Body of pancreas (tissue), 4 donors: ENCODE results near the gene USP5. TPM values are rescaled to one million over a fixed set of nuclear protein-coding genes. Genes with fewer than 3 reads are reported as not detected.

Source experiments
- ATAC-seq: fragments of 150-250 bp; one replicate; pipeline ENCODE4 v1.9.1; 2016
- DNase-seq, 4 donors: peaks; one replicate each; pipeline ENCODE4 v3.0.0-alpha.2; 2019
- H3K27ac ChIP-seq, 4 donors: fragments of 200-600 bp; sonication (generic); 1 replicate in 3 of 4; 2 replicates in 1 of 4; pipeline versions ENCODE4 v1.5.1 to v1.6.1; 2016 to 2019; ENCODE audit warnings: mild to moderate bottlenecking in 1 of 4, mixed read lengths in 1 of 4, moderate library complexity in 1 of 4
- H3K27me3 ChIP-seq, 2 donors: fragments of 200-600 bp; sonication (generic); one replicate each; pipeline ENCODE4 v1.6.0; 2016; ENCODE audit warnings: mild to moderate bottlenecking in 1 of 2
- H3K36me3 ChIP-seq, 2 donors: fragments of 200-600 bp; sonication (generic); replicated peaks in 1 of 2; 2 replicates each; pipeline ENCODE4 v1.5.1; 2016; ENCODE audit warnings: low read depth in 2 of 2; ENCODE audit not compliant: insufficient read depth in 1 of 2
- H3K4me1 ChIP-seq: fragments of 200-600 bp; sonication (generic); one replicate; pipeline ENCODE4 v1.6.0; 2016
- H3K4me3 ChIP-seq, 2 donors: fragments of 200-600 bp; sonication (generic); 1 replicate in 1 of 2; 2 replicates in 1 of 2; pipeline ENCODE4 v1.5.1; 2016 to 2019
- H3K9me3 ChIP-seq, 3 donors: fragments of 200-600 bp; sonication (generic); 1 replicate in 2 of 3; 2 replicates in 1 of 3; pipeline ENCODE4 v1.5.1; 2016
- CTCF ChIP-seq, 7 experiments: fragments of 450-650 bp in 4 of 7; fragments of 200-600 bp in 3 of 7; sonication (generic) in 3 of 7; IDR thresholded peaks; one replicate each; pipeline ENCODE4 v1.5.1; 2016 to 2019; ENCODE audit warnings: antibody characterized with exemption in 7 of 7
- POLR2A ChIP-seq, 3 donors: fragments of 450-650 bp; IDR thresholded peaks; one replicate each; pipeline ENCODE4 v1.6.1; 2016; ENCODE audit warnings: antibody characterized with exemption in 3 of 3, mild to moderate bottlenecking in 2 of 3
- WGBS, 2 donors: methylation state at CpG; one replicate each; pipeline ENCODE4 v1.1.5; 2017; 5-methylcytosine and 5-hydroxymethylcytosine counted together
- intact Hi-C: fragments of 100-400 bp; cut with DNase I; formaldehyde crosslinking; loops from one replicate; pipeline ENCODE4 v1.15.1; 2023
- total RNA-seq, 2 donors: library from RNA; depleted of rRNA; stranded (reverse); fragments of >200 nt; gene quantifications; one replicate each; pipeline ENCODE4 v1.1.0, GENCODE V29; 2016

The USP5 gene
- total RNA-seq, 2 donors from 2014 or later: 18.2 to 60.6 TPM

GRCh38 chr12:6830999-6831398 is 21.0 kb upstream of the USP5 start:
- H3K36me3 ChIP-seq: no peaks in the 10 kb centered on the region
- ATAC-seq: no peak
- 77 to 87% methylated on average over 6 of the region's 6 CpGs for WGBS, 2 donors

GRCh38 chr12:6831450-6831995 is 20.4 kb upstream of the USP5 start:
- Histone ChIP-seq H3K4me1 (peaks cover 30% of the 10 kb centered on the region), H3K27ac (no peak overlapping the region), H3K27me3 (no peaks in the 10 kb centered on the region), H3K36me3 (no peaks in the 10 kb centered on the region), H3K4me3 (no peak overlapping the region), H3K9me3 (no peaks in the 10 kb centered on the region)
- intact Hi-C loops: no loop called here
- 83 to 86% methylated on average over 12 of the region's 12 CpGs for WGBS, 2 donors
- ATAC-seq (no peak), DNase-seq (no peak)
- no peak for TF ChIP-seq POLR2A (IDR thresholded peaks at IDR 0.05)
- no peak for TF ChIP-seq CTCF (IDR thresholded peaks at IDR 0.05)

More at GRCh38 chr12:6830999-6831398, 21.0 kb upstream of the USP5 start:
- Histone ChIP-seq H3K9me3 (no peaks in the 10 kb centered on the region), H3K27me3 (no peaks in the 10 kb centered on the region), H3K4me3 (no peak overlapping the region), H3K4me1 (peaks cover 30% of the 10 kb centered on the region), H3K27ac (no peak overlapping the region)
- no peak for DNase-seq
- TF ChIP-seq CTCF (IDR thresholded peaks at IDR 0.05) (no peak), POLR2A (IDR thresholded peaks at IDR 0.05) (no peak)
- intact Hi-C loops: no loop called here

- Histone ChIP-seq H3K9me3 (no peaks in the 10 kb centered on the region), H3K4me1 (peaks cover 25% of the 10 kb centered on the region), H3K4me3 (no peak overlapping the region), H3K36me3 (no peaks in the 10 kb centered on the region), H3K27me3 (no peaks in the 10 kb centered on the region), H3K27ac (no peak overlapping the region)
- no peak for TF ChIP-seq CTCF (IDR thresholded peaks at IDR 0.05)
- no peak for TF ChIP-seq POLR2A (IDR thresholded peaks at IDR 0.05)
- intact Hi-C loops: no loop called here
- WGBS, 2 donors: 92 to 93% methylated on average over 4 of the region's 4 CpGs
- DNase-seq: no peak
- no peak for ATAC-seq
Measured at GRCh38 chr12:6832125-6832524, 19.8 kb upstream of the USP5 start.

- ATAC-seq (no peak), DNase-seq (no peak)
- H3K9me3 ChIP-seq: no peaks in the 10 kb centered on the region
- H3K4me3 ChIP-seq: no peak overlapping the region
- TF ChIP-seq CTCF (IDR thresholded peaks at IDR 0.05): no peak
- TF ChIP-seq POLR2A (IDR thresholded peaks at IDR 0.05): no peak
- no peaks in the 10 kb centered on the region for H3K36me3 ChIP-seq
- H3K27me3 ChIP-seq: no peaks in the 10 kb centered on the region
- intact Hi-C loops: no loop called here
- peaks cover 18% of the 10 kb centered on the region for H3K4me1 ChIP-seq
- 79 to 88% methylated on average over 4 to 6 of the region's 6 CpGs for WGBS, 2 donors
- no peak overlapping the region for H3K27ac ChIP-seq
Measured at GRCh38 chr12:6833189-6833890, 18.6 kb upstream of the USP5 start.

- no peak overlapping the region for H3K27ac ChIP-seq
- WGBS, 2 donors: 75 to 84% methylated on average over 1 of the region's 1 CpG
- H3K36me3 ChIP-seq: no peaks in the 10 kb centered on the region
- DNase-seq (no peak), ATAC-seq (no peak)
- peaks cover 11% of the 10 kb centered on the region for H3K4me1 ChIP-seq
- intact Hi-C loops: no loop called here
- H3K4me3 ChIP-seq: no peak overlapping the region
- no peak for TF ChIP-seq CTCF (IDR thresholded peaks at IDR 0.05)
- TF ChIP-seq POLR2A (IDR thresholded peaks at IDR 0.05): no peak
- H3K9me3 ChIP-seq: no peaks in the 10 kb centered on the region
- no peaks in the 10 kb centered on the region for H3K27me3 ChIP-seq
Measured at GRCh38 chr12:6834254-6834653, 17.7 kb upstream of the USP5 start.
